Measurements from ENCODE around the gene KIF1B. TPM values are rescaled to one million over a fixed set of nuclear protein-coding genes. Genes with fewer than 3 reads are reported as not detected.

The KIF1B gene
- total RNA-seq, 2 donors from 2014 or later = 39.7 to 47.4 TPM

DNA sequence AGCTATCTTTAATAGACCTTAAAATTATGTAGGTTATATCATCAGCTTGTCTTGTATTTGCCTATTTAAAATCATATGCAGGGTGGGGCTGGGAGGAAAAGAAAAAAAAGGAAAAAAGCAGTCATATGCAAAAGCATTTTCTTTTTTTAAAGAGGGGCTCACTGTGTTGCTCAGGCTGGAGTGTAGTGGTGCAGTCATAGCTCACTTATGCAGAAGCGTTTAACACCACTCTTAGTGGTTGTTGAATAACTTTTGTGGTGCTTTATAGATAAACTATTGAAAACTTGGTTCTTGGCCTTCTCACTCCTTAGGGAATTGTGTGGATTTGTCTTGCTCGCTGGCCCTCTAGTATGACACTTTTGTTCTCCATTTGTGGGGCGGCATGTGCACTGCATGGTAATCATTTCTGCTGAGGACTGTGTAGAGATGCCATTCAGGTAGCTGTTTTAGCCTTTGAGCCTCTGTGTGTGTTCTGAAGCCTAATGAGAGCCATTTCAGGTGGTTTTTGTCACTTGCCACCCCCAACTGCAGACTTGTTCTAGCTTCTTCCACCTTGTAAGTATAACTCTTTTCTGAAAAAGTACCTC, 77.8 kb downstream of the KIF1B start:
- Histone ChIP-seq H3K27me3 (no peaks in the 10 kb centered on the region), H3K9me3 (no peaks in the 10 kb centered on the region), H3K4me3 (no peak overlapping the region), H3K4me1 (no peaks in the 10 kb centered on the region), H3K9ac (ENCODE audit: low read depth in 2 of 2, low read length in 2 of 2) (no peak overlapping the region), H3K36me3 (no peaks in the 10 kb centered on the region), H3K27ac (no peak overlapping the region)
- DNase-seq = no peak
- intact Hi-C loops (cut with DNase I) = no loop called here
- TF ChIP-seq, protein P1, sequence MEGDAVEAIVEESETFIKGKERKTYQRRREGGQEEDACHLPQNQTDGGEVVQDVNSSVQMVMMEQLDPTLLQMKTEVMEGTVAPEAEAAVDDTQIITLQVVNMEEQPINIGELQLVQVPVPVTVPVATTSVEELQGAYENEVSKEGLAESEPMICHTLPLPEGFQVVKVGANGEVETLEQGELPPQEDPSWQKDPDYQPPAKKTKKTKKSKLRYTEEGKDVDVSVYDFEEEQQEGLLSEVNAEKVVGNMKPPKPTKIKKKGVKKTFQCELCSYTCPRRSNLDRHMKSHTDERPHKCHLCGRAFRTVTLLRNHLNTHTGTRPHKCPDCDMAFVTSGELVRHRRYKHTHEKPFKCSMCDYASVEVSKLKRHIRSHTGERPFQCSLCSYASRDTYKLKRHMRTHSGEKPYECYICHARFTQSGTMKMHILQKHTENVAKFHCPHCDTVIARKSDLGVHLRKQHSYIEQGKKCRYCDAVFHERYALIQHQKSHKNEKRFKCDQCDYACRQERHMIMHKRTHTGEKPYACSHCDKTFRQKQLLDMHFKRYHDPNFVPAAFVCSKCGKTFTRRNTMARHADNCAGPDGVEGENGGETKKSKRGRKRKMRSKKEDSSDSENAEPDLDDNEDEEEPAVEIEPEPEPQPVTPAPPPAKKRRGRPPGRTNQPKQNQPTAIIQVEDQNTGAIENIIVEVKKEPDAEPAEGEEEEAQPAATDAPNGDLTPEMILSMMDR (IDR thresholded peaks at IDR 0.05) = no peak

DNA sequence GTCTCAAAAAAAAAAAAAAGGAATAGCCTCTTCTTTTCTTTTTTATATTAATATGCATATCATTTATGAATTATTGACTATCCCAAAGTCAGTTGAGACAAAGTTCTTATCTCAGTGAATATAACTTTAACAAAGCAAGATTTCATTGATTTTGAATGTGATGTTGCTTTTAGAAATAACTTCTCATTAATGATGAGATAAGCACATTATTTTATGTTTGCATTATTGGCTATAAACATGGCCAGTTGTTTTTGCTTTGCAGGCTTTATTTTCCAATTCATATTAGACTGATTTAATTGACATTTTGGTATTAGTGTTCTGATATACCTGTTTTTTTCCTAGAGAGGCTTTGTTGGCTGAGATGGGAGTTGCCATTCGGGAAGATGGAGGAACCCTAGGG, 81.3 kb downstream of the KIF1B start:
- Histone ChIP-seq H3K4me1 (no peaks in the 10 kb centered on the region), H3K36me3 (peaks cover 3% of the 10 kb centered on the region), H3K27ac (no peak overlapping the region), H3K9me3 (no peaks in the 10 kb centered on the region), H3K27me3 (no peaks in the 10 kb centered on the region), H3K9ac (ENCODE audit: low read depth in 2 of 2, low read length in 2 of 2) (no peak overlapping the region), H3K4me3 (no peak overlapping the region)
- DNase-seq = no peak
- TF ChIP-seq, protein P1 (IDR thresholded peaks at IDR 0.05) = no peak
- intact Hi-C loops (cut with DNase I) = no loop called here

DNA sequence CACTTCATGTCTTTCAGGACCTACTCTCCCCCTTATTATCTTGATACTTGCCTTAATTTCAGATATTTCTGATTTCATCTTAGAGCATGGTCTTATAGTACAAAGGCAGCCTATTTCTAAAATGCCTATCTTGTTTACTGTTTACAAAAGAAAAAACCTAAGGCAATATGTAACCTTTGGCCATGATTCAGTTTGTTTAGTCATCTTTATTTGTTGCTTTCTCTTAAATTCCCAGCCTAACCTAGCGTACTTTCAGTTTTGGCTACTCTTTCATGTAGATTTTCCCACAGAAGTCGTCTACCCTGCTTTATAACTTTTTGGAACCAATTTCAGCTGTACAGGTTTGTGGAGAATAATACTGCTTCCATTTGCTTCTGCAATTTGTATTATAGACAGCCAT, 81.8 kb downstream of the KIF1B start:
- TF ChIP-seq, protein P1 (IDR thresholded peaks at IDR 0.05) = no peak
- no peak overlapping the region for H3K27ac ChIP-seq
- H3K9me3 ChIP-seq = no peaks in the 10 kb centered on the region
- H3K9ac ChIP-seq (ENCODE audit: low read depth in 2 of 2, low read length in 2 of 2) = no peak overlapping the region
- intact Hi-C loops (cut with DNase I) = no loop called here
- peaks cover 5% of the 10 kb centered on the region for H3K36me3 ChIP-seq
- no peak overlapping the region for H3K4me3 ChIP-seq
- DNase-seq = no peak
- H3K4me1 ChIP-seq = no peaks in the 10 kb centered on the region
- H3K27me3 ChIP-seq = no peaks in the 10 kb centered on the region

DNA sequence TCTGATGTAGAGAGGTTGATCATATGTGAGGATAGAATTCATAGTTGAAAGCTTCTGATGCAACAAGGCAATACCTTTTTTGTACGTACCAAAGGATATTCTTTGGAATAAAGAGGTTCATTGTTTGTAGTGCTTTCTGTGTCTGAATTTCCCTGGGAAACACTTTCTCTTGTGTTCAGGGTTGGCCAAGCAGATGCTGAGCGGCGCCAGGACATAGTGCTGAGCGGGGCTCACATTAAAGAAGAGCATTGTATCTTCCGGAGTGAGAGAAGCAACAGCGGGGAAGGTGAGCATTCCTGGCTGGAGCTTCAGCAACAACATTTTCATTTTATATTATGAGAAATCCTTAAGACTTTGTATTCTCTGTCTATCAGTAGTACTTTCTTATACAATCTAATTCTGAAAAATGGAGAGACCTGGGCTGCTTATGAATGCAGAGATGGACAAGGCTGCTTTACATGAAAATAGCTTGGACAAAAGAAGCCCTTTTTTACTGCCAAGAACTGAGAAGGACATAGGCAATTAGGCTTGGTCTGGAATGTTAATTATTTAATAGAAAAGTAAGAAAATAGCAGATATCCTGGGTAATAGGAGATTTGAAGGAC, 85.2 kb downstream of the KIF1B start:
- Histone ChIP-seq H3K36me3 (peaks cover 5% of the 10 kb centered on the region), H3K9me3 (no peaks in the 10 kb centered on the region), H3K27ac (no peak overlapping the region), H3K4me3 (no peak overlapping the region), H3K4me1 (no peaks in the 10 kb centered on the region), H3K27me3 (no peaks in the 10 kb centered on the region), H3K9ac (ENCODE audit: low read depth in 2 of 2, low read length in 2 of 2) (no peak overlapping the region)
- no peak for DNase-seq
- TF ChIP-seq, protein P1 (IDR thresholded peaks at IDR 0.05) = no peak
- intact Hi-C loops (cut with DNase I) = no loop called here

DNA sequence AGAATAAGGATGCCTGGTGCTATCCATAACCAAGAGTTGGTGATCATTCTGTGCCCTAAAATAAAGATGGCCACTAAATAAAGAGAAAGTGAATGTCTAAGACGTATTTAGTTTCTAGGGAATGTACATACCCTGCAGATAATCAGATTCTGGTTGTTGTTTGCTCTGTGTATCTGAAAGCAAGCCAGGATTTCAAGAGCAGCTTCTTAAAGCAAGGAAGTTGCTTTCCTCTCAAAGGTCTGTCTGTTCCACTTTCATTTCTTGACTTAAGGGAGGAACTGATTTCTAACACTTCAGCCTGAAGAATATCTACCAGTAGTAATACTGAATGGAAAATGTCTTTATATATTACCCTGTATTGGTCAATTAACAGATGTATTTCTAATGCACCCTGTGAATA, 88.8 kb downstream of the KIF1B start:
- H3K9me3 ChIP-seq = no peaks in the 10 kb centered on the region
- intact Hi-C loops (cut with DNase I) = no loop called here
- TF ChIP-seq, protein P1 (IDR thresholded peaks at IDR 0.05) = no peak
- DNase-seq = no peak
- H3K36me3 ChIP-seq = peaks cover 5% of the 10 kb centered on the region
- peak overlapping the region in 1 of 2 donors; percentile 20 for H3K9ac ChIP-seq (ENCODE audit: low read depth in 2 of 2, low read length in 2 of 2)
- no peak overlapping the region for H3K4me3 ChIP-seq
- no peak overlapping the region for H3K27ac ChIP-seq
- no peaks in the 10 kb centered on the region for H3K27me3 ChIP-seq
- no peaks in the 10 kb centered on the region for H3K4me1 ChIP-seq
